ENCODE results near the gene TOP3B.

DNA sequence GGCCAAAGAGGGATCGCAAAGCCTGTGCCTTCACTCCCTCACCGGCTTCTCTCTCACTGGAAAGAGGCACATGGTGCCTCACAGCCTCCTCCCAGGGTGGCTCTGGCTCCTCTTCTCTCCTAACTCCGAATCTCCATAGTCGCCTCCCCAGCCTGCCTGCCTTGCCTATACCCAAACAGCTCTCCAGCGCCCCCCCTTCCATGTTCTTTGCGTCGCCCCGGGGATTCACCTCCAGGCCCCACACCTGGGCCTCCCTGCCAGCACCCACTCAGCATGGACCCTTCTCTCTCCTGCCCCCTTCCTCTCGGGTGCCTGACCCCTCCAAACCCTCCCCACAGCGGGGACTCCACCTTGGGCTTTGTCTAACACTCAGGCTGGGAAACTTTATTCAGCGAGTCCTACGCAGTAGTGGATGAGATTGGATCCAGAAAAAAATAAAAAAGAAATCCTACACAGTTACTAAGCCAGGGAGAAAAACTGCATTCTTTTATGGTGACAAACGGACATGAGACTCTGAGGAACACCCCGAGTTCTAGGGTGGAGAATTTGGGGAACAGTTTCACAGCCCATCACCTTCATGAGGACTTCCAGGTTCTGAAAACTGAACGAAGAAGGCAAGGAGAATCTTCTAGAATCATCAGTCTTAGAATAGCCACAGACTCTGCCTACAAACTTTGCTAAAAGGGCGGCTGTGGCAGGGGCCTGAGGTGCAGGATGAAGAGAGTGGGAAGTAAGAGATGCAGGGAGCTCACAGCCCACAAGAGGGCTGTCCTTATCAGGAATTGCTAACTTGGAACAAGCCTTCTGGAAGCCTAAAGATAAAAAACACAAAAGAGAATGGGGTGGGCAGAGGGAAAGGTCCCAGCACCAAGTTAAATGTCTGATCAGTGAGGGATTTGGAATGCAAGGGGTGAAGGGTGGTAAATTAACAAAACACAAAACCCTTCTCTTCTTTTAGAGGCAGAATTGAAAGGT is 35.3 kb downstream of the TOP3B start:
- TF ChIP-seq, protein P1, sequence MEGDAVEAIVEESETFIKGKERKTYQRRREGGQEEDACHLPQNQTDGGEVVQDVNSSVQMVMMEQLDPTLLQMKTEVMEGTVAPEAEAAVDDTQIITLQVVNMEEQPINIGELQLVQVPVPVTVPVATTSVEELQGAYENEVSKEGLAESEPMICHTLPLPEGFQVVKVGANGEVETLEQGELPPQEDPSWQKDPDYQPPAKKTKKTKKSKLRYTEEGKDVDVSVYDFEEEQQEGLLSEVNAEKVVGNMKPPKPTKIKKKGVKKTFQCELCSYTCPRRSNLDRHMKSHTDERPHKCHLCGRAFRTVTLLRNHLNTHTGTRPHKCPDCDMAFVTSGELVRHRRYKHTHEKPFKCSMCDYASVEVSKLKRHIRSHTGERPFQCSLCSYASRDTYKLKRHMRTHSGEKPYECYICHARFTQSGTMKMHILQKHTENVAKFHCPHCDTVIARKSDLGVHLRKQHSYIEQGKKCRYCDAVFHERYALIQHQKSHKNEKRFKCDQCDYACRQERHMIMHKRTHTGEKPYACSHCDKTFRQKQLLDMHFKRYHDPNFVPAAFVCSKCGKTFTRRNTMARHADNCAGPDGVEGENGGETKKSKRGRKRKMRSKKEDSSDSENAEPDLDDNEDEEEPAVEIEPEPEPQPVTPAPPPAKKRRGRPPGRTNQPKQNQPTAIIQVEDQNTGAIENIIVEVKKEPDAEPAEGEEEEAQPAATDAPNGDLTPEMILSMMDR (conservative IDR thresholded peaks at IDR 0.05; ENCODE audit: low read depth in 2 of 2) = peak; percentile 43 to 56
- TF ChIP-seq EZH2 (IDR thresholded peaks at IDR 0.05; ENCODE audit: low read depth, unreplicated experiment) = no peak
- TF ChIP-seq EZH2phosphoT487 (IDR thresholded peaks at IDR 0.05; ENCODE audit: unreplicated experiment) = no peak
- TF ChIP-seq, protein P2, sequence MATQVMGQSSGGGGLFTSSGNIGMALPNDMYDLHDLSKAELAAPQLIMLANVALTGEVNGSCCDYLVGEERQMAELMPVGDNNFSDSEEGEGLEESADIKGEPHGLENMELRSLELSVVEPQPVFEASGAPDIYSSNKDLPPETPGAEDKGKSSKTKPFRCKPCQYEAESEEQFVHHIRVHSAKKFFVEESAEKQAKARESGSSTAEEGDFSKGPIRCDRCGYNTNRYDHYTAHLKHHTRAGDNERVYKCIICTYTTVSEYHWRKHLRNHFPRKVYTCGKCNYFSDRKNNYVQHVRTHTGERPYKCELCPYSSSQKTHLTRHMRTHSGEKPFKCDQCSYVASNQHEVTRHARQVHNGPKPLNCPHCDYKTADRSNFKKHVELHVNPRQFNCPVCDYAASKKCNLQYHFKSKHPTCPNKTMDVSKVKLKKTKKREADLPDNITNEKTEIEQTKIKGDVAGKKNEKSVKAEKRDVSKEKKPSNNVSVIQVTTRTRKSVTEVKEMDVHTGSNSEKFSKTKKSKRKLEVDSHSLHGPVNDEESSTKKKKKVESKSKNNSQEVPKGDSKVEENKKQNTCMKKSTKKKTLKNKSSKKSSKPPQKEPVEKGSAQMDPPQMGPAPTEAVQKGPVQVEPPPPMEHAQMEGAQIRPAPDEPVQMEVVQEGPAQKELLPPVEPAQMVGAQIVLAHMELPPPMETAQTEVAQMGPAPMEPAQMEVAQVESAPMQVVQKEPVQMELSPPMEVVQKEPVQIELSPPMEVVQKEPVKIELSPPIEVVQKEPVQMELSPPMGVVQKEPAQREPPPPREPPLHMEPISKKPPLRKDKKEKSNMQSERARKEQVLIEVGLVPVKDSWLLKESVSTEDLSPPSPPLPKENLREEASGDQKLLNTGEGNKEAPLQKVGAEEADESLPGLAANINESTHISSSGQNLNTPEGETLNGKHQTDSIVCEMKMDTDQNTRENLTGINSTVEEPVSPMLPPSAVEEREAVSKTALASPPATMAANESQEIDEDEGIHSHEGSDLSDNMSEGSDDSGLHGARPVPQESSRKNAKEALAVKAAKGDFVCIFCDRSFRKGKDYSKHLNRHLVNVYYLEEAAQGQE (IDR thresholded peaks at IDR 0.05; ENCODE audit: unreplicated experiment) = no peak
- no peak for TF ChIP-seq POLR2AphosphoS5 (IDR thresholded peaks at IDR 0.05; ENCODE audit: low read depth)
- no peak for TF ChIP-seq ZNF114 (CRISPR knock-in tag; IDR thresholded peaks at IDR 0.05)
- no peak for TF ChIP-seq CREB1 (CRISPR knock-in tag; IDR thresholded peaks at IDR 0.05; ENCODE audit: low read depth)
- TF ChIP-seq JUNB (IDR thresholded peaks at IDR 0.05; ENCODE audit: unreplicated experiment) = no peak
- TF ChIP-seq, protein P3, sequence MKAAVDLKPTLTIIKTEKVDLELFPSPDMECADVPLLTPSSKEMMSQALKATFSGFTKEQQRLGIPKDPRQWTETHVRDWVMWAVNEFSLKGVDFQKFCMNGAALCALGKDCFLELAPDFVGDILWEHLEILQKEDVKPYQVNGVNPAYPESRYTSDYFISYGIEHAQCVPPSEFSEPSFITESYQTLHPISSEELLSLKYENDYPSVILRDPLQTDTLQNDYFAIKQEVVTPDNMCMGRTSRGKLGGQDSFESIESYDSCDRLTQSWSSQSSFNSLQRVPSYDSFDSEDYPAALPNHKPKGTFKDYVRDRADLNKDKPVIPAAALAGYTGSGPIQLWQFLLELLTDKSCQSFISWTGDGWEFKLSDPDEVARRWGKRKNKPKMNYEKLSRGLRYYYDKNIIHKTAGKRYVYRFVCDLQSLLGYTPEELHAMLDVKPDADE (IDR thresholded peaks at IDR 0.05) = no peak
- TF ChIP-seq STAT1 (IDR thresholded peaks at IDR 0.05; ENCODE audit: unreplicated experiment) = no peak
- no peak for TF ChIP-seq NANOG (IDR thresholded peaks at IDR 0.05; ENCODE audit: borderline replicate concordance)
- TF ChIP-seq, protein P4, sequence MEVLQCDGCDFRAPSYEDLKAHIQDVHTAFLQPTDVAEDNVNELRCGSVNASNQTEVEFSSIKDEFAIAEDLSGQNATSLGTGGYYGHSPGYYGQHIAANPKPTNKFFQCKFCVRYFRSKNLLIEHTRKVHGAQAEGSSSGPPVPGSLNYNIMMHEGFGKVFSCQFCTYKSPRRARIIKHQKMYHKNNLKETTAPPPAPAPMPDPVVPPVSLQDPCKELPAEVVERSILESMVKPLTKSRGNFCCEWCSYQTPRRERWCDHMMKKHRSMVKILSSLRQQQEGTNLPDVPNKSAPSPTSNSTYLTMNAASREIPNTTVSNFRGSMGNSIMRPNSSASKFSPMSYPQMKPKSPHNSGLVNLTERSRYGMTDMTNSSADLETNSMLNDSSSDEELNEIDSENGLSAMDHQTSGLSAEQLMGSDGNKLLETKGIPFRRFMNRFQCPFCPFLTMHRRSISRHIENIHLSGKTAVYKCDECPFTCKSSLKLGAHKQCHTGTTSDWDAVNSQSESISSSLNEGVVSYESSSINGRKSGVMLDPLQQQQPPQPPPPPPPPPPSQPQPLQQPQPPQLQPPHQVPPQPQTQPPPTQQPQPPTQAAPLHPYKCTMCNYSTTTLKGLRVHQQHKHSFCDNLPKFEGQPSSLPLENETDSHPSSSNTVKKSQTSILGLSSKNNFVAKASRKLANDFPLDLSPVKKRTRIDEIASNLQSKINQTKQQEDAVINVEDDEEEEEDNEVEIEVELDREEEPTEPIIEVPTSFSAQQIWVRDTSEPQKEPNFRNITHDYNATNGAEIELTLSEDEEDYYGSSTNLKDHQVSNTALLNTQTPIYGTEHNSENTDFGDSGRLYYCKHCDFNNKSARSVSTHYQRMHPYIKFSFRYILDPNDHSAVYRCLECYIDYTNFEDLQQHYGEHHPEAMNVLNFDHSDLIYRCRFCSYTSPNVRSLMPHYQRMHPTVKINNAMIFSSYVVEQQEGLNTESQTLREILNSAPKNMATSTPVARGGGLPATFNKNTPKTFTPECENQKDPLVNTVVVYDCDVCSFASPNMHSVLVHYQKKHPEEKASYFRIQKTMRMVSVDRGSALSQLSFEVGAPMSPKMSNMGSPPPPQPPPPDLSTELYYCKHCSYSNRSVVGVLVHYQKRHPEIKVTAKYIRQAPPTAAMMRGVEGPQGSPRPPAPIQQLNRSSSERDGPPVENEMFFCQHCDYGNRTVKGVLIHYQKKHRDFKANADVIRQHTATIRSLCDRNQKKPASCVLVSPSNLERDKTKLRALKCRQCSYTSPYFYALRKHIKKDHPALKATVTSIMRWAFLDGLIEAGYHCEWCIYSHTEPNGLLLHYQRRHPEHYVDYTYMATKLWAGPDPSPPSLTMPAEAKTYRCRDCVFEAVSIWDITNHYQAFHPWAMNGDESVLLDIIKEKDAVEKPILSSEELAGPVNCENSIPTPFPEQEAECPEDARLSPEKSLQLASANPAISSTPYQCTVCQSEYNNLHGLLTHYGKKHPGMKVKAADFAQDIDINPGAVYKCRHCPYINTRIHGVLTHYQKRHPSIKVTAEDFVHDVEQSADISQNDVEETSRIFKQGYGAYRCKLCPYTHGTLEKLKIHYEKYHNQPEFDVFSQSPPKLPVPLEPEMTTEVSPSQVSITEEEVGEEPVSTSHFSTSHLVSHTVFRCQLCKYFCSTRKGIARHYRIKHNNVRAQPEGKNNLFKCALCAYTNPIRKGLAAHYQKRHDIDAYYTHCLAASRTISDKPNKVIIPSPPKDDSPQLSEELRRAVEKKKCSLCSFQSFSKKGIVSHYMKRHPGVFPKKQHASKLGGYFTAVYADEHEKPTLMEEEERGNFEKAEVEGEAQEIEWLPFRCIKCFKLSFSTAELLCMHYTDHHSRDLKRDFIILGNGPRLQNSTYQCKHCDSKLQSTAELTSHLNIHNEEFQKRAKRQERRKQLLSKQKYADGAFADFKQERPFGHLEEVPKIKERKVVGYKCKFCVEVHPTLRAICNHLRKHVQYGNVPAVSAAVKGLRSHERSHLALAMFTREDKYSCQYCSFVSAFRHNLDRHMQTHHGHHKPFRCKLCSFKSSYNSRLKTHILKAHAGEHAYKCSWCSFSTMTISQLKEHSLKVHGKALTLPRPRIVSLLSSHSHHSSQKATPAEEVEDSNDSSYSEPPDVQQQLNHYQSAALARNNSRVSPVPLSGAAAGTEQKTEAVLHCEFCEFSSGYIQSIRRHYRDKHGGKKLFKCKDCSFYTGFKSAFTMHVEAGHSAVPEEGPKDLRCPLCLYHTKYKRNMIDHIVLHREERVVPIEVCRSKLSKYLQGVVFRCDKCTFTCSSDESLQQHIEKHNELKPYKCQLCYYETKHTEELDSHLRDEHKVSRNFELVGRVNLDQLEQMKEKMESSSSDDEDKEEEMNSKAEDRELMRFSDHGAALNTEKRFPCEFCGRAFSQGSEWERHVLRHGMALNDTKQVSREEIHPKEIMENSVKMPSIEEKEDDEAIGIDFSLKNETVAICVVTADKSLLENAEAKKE (CRISPR knock-in tag; IDR thresholded peaks at IDR 0.05) = no peak

All from GM23338 (cell line).